Endothelial cell of umbilical vein (primary cell): ENCODE results near the gene PRRT1. TPM values are rescaled to one million over a fixed set of nuclear protein-coding genes. Genes with fewer than 3 reads are reported as not detected.

Experiments
- BruUV-seq: library from RNA; stranded (reverse); fragments of 400-500 nt; replicated peaks from 2 replicates; lab custom pipeline; 2021; lab: Mats Ljungman, UMichigan
- CTCF ChIA-PET: fragments of 300-600, 350-600 bp; sonication (Branson Sonifier 250); formaldehyde crosslinking; loops from one replicate; lab custom pipeline; 2021; ENCODE audit warnings: antibody characterized with exemption, inconsistent platforms; lab: Charles Lee
- POLR2A ChIA-PET: fragments of 300-600, 350-600 bp; sonication (Branson Sonifier 250); formaldehyde crosslinking; loops from one replicate; lab custom pipeline; 2021; ENCODE audit warnings: antibody characterized with exemption, inconsistent platforms; lab: Charles Lee
- DNase-seq: peaks from one replicate; pipeline ENCODE4 v3.0.0-alpha.2; 2011; ENCODE audit warnings: low read depth, low spot score
- FAIRE-seq: peaks from 2 replicates; lab custom pipeline; 2011; peaks lifted over from hg19 to GRCh38; lab: Jason Lieb, UNC
- H2AFZ ChIP-seq: 2 replicates; pipeline ENCODE4 v1.6.0; 2012; ENCODE audit warnings: low read depth, low read length, control low read depth, inconsistent platforms
- H3K27ac ChIP-seq: 2 replicates; pipeline ENCODE4 v1.5.1; 2011; ENCODE audit warnings: low read depth, mild to moderate bottlenecking, control low read depth, low read length, moderate library complexity; ENCODE audit not compliant: insufficient read depth
- H3K27me3 ChIP-seq, 2 experiments: 2 replicates each; pipeline versions ENCODE4 v1.6.0 to v1.6.1; 2011; ENCODE audit warnings: low read length in 2 of 2, mixed read lengths in 1 of 2; ENCODE audit not compliant: control insufficient read depth in 2 of 2, insufficient read depth in 2 of 2
- H3K36me3 ChIP-seq, 2 experiments: 2 replicates in 1 of 2; 3 replicates in 1 of 2; pipeline ENCODE4 v1.5.1; 2011; ENCODE audit warnings: low read length in 2 of 2, mild to moderate bottlenecking in 1 of 2, moderate library complexity in 1 of 2; ENCODE audit not compliant: control insufficient read depth in 2 of 2, insufficient read depth in 2 of 2; ENCODE audit errors: extremely low read depth in 1 of 2
- H3K4me1 ChIP-seq: 3 replicates; pipeline ENCODE4 v1.5.1; 2011; ENCODE audit warnings: mild to moderate bottlenecking, low read length; ENCODE audit not compliant: control insufficient read depth, insufficient read depth; ENCODE audit errors: extremely low read depth
- H3K4me2 ChIP-seq: 2 replicates; pipeline ENCODE4 v1.6.1; 2011; ENCODE audit warnings: low read length, control low read depth, mixed read lengths; ENCODE audit not compliant: insufficient read depth
- H3K4me3 ChIP-seq, 3 experiments: fragments of 200-600 bp in 1 of 3; sonication (generic), shearing (Covaris generic) in 1 of 3; replicated peaks in 1 of 3; 2 replicates each; pipeline ENCODE4 v1.5.1; 2011 to 2016; ENCODE audit warnings: control low read depth in 3 of 3, low read length in 3 of 3, mild to moderate bottlenecking in 2 of 3, inconsistent platforms in 1 of 3, low read depth in 1 of 3, moderate library complexity in 1 of 3; ENCODE audit not compliant: insufficient read depth in 1 of 3
- H3K79me2 ChIP-seq: 2 replicates; pipeline ENCODE4 v1.6.0; 2012; ENCODE audit warnings: low read length, inconsistent platforms; ENCODE audit not compliant: control insufficient read depth, insufficient read depth
- H3K9ac ChIP-seq: replicated peaks from 2 replicates; pipeline ENCODE3; 2011; ENCODE audit warnings: low read length, control low read depth; ENCODE audit not compliant: insufficient read depth; ENCODE audit errors: extremely low read depth
- H3K9me1 ChIP-seq: replicated peaks from 3 replicates; pipeline ENCODE4 v1.6.0; 2011; ENCODE audit warnings: mild to moderate bottlenecking, low read length; ENCODE audit not compliant: control insufficient read depth, insufficient read depth; ENCODE audit errors: extremely low read depth
- H3K9me3 ChIP-seq: replicated peaks from 2 replicates; pipeline ENCODE4 v1.5.1; 2012; ENCODE audit warnings: low read length, inconsistent platforms; ENCODE audit not compliant: control insufficient read depth, insufficient read depth
- H4K20me1 ChIP-seq: replicated peaks from 2 replicates; pipeline ENCODE3; 2011; ENCODE audit warnings: mild to moderate bottlenecking, low read length; ENCODE audit not compliant: control insufficient read depth, insufficient read depth; ENCODE audit errors: extremely low read depth
- CTCF ChIP-seq, 2 donors: IDR thresholded peaks; 1 replicate in 1 of 2; 2 replicates in 1 of 2; pipeline ENCODE4 v1.5.1; 2011; ENCODE audit warnings: low read length in 2 of 2, mild to moderate bottlenecking in 2 of 2, moderate library complexity in 2 of 2, control low read depth in 1 of 2, inconsistent platforms in 1 of 2, low read depth in 1 of 2; ENCODE audit not compliant: insufficient read depth in 1 of 2; ENCODE audit errors: extremely low read depth in 1 of 2
- FOS ChIP-seq: IDR thresholded peaks from 2 replicates; pipeline ENCODE4 v1.6.1; 2011; ENCODE audit warnings: mild to moderate bottlenecking, low read length, moderate library complexity, borderline replicate concordance; ENCODE audit not compliant: insufficient read depth
- MAX ChIP-seq: IDR thresholded peaks from 2 replicates; pipeline ENCODE4 v1.6.1; 2011; ENCODE audit not compliant: insufficient read depth, insufficient read length
- POLR2A ChIP-seq: IDR thresholded peaks from 2 replicates; pipeline ENCODE4 v1.6.1; 2012; ENCODE audit warnings: low read depth, mild to moderate bottlenecking, control low read depth, low read length
- POLR2AphosphoS5 ChIP-seq: IDR thresholded peaks from 2 replicates; pipeline ENCODE4 v1.6.1; 2012; ENCODE audit warnings: low read depth, mild to moderate bottlenecking, control low read depth, low read length, moderate library complexity; ENCODE audit not compliant: insufficient read depth
- dilution Hi-C: fragments of 300-500 bp; cut with MboI; formaldehyde crosslinking; loops from one replicate; pipeline ENCODE4 v1.15.0; 2019; ENCODE audit warnings: low sequenced_read_pairs; ENCODE audit not compliant: extremely low pct_ligation_motif_present
- intact Hi-C: fragments of 100-400 bp; cut with micrococcal nuclease; formaldehyde crosslinking; loops from one replicate; pipeline ENCODE4 v1.10.0; 2022
- polyA plus RNA-seq, 4 experiments: library from polyadenylated mRNA; depleted of rRNA in 3 of 4; stranded (reverse) in 3 of 4; unstranded in 1 of 4; fragments of >200 nt; gene quantifications; 2 replicates each; pipeline versions ENCODE4 v1.2.1 to v1.2.3, GENCODE V29; 2011 to 2012; ENCODE audit warnings: missing spikeins in 1 of 4
- total RNA-seq: library from RNA; stranded (reverse); gene quantifications from 2 replicates; pipeline ENCODE4 v1.2.3, GENCODE V29; 2021

PRRT1 gene
- total and polyA plus RNA-seq, 2 donors (not counting 3 experiments of a cell fraction or from before 2014, with no cell fraction given) = 0.55 to 1.3 TPM

DNA sequence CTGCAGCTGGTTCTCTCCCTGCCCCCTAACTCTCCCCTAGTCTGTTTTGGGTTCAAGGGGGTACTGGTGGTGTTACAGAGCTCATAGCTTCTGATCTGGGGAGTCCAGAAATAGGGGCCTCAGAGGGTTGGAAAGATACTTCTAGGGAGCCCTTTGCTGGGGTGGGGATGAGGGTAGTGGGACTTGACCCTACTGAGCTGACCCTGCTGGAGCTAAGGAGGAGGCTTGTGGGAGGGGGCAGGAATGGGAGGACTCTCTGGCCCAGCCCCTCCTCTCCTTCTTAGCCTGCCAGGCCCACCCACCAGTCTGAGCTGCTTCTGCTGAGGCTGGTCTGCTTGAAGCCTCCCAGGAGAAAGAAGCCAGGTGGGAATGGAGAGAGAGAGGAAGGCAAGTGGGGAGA lies 12.6 kb upstream of the PRRT1 start, which contains the start of gene EGFL8:
Gene EGFL8 (plus strand): TSS at position 301 of the 400 bp plus-strand sequence. CDS start 1,571 bp downstream, outside the sequence.
- ChIA-PET CTCF (interaction anchor here (0.8 to 1.1 kb wide), 3 partner anchors 34 to 47 kb away, joined by 3 to 4 read pairs (median 4); partner anchors contain the start of gene FKBPL), POLR2A (no interaction called here)
- no peak within 1 kb of the TSS for H3K9ac ChIP-seq
- no TSS peak for BruUV-seq
- H3K9me1 ChIP-seq = no peaks in the 10 kb centered on the region
- no peak for DNase-seq
- H2AFZ ChIP-seq = no peak within 1 kb of the TSS
- dilution Hi-C loops = no loop called here
- H3K4me2 ChIP-seq = no peak within 1 kb of the TSS
- H3K4me1 ChIP-seq = no peaks in the 10 kb centered on the region
- intact Hi-C loops = no loop called here
- no peaks in the 10 kb centered on the region for H3K9me3 ChIP-seq
- no peaks in the 10 kb centered on the region for H3K27me3 ChIP-seq
- H3K27ac ChIP-seq = no peak within 1 kb of the TSS
- no peaks in the 10 kb centered on the region for H3K79me2 ChIP-seq
- peaks cover 7 to 12% of the 10 kb centered on the region in 2 experiments for H3K36me3 ChIP-seq
- no peaks in the 10 kb centered on the region for H4K20me1 ChIP-seq
- TF ChIP-seq MAX = no peak
- TF ChIP-seq POLR2AphosphoS5 = no peak
- TF ChIP-seq POLR2A = no peak
- no peak for TF ChIP-seq CTCF (IDR thresholded peaks at IDR 0.05; ENCODE audit: extremely low read depth in 1 of 2, insufficient read depth in 1 of 2, low read depth in 1 of 2, low read length in 2 of 2)
- TF ChIP-seq FOS = no peak
- no peak within 1 kb of the TSS for H3K4me3 ChIP-seq
- FAIRE-seq = no peak
